Thyroid gland (tissue), 4 donors: ENCODE measurements around the gene NCKAP1. TPM values are rescaled to one million over a fixed set of nuclear protein-coding genes. Genes with fewer than 3 reads are reported as not detected.

Source experiments
- DNase-seq, 2 donors: peaks; one replicate each; pipeline ENCODE4 v3.0.0-alpha.2; 2019
- H3K27ac ChIP-seq, 3 donors: fragments of 200-600 bp; sonication (generic); 1 replicate in 2 of 3; 2 replicates in 1 of 3; pipeline ENCODE4 v1.5.1; 2016 to 2019; ENCODE audit warnings: mild to moderate bottlenecking in 1 of 3, moderate library complexity in 1 of 3
- H3K27me3 ChIP-seq: fragments of 200-600 bp; sonication (generic); one replicate; pipeline ENCODE4 v1.5.1; 2019
- H3K36me3 ChIP-seq, 2 donors: fragments of 200-600 bp; sonication (generic); one replicate each; pipeline ENCODE4 v1.5.1; 2016 to 2019
- H3K4me1 ChIP-seq, 2 donors: fragments of 200-600 bp; sonication (generic); one replicate each; pipeline ENCODE4 v1.5.1; 2017 to 2019
- H3K4me3 ChIP-seq, 3 donors: fragments of 200-600 bp; sonication (generic); replicated peaks in 1 of 3; 1 replicate in 2 of 3; 2 replicates in 1 of 3; pipeline ENCODE4 v1.5.1; 2016; ENCODE audit warnings: mild to moderate bottlenecking in 1 of 3
- H3K9me3 ChIP-seq: fragments of 200-600 bp; sonication (generic); one replicate; pipeline ENCODE4 v1.5.1; 2017
- CTCF ChIP-seq, 6 experiments: fragments of 200-600 bp in 3 of 6; fragments of 450-650 bp in 3 of 6; sonication (generic) in 3 of 6; IDR thresholded peaks; one replicate each; pipeline ENCODE4 v1.5.1; 2016 to 2019; ENCODE audit warnings: antibody characterized with exemption in 6 of 6, mild to moderate bottlenecking in 2 of 6, inconsistent platforms in 1 of 6, moderate library complexity in 1 of 6
- POLR2A ChIP-seq, 2 donors: fragments of 450-650 bp; IDR thresholded peaks; one replicate each; pipeline ENCODE4 v1.6.1; 2017; ENCODE audit warnings: antibody characterized with exemption in 2 of 2, mild to moderate bottlenecking in 2 of 2, moderate library complexity in 1 of 2
- WGBS, 2 donors: methylation state at CpG; one replicate each; pipeline ENCODE4 v1.1.5; 2017; 5-methylcytosine and 5-hydroxymethylcytosine counted together
- intact Hi-C: fragments of 100-400 bp; cut with DNase I; formaldehyde crosslinking; loops from one replicate; pipeline ENCODE4 v1.15.1; 2023
- total RNA-seq, 4 donors: library from RNA; depleted of rRNA; stranded (reverse); fragments of >200 nt; gene quantifications; one replicate each; pipeline ENCODE4 v1.2.3, GENCODE V29; 2016

The NCKAP1 gene
- total RNA-seq, 4 donors from 2014 or later: 139 to 214 (median 172) TPM

GRCh38 chr2:182890773-182891378 lies 147.4 kb downstream of the NCKAP1 start:
- Histone ChIP-seq H3K4me3 (no peak overlapping the region), H3K4me1 (no peaks in the 10 kb centered on the region), H3K9me3 (no peaks in the 10 kb centered on the region), H3K27ac (no peak overlapping the region), H3K36me3 (no peaks in the 10 kb centered on the region), H3K27me3 (no peaks in the 10 kb centered on the region)
- no peak for TF ChIP-seq CTCF (IDR thresholded peaks at IDR 0.05)
- TF ChIP-seq POLR2A (IDR thresholded peaks at IDR 0.05): no peak
- 74 to 78% methylated on average over 3 of the region's 3 CpGs for WGBS, 2 donors
- DNase-seq: no peak
- intact Hi-C loops: no loop called here

GRCh38 chr2:182890305-182890704 lies 148.0 kb downstream of the NCKAP1 start:
- intact Hi-C loops: no loop called here
- DNase-seq: no peak
- Histone ChIP-seq H3K27ac (no peak overlapping the region), H3K4me1 (no peaks in the 10 kb centered on the region), H3K9me3 (no peaks in the 10 kb centered on the region), H3K4me3 (no peak overlapping the region), H3K36me3 (no peaks in the 10 kb centered on the region), H3K27me3 (no peaks in the 10 kb centered on the region)
- no peak for TF ChIP-seq CTCF (IDR thresholded peaks at IDR 0.05)
- no peak for TF ChIP-seq POLR2A (IDR thresholded peaks at IDR 0.05)
- WGBS, 2 donors: 85 to 90% methylated on average over 7 of the region's 7 CpGs

- intact Hi-C loops: no loop called here
- no peaks in the 10 kb centered on the region for H3K9me3 ChIP-seq
- H3K27ac ChIP-seq: no peak overlapping the region
- TF ChIP-seq POLR2A (IDR thresholded peaks at IDR 0.05) (no peak), CTCF (IDR thresholded peaks at IDR 0.05) (no peak)
- no peaks in the 10 kb centered on the region for H3K27me3 ChIP-seq
- DNase-seq: no peak
- H3K4me3 ChIP-seq: no peak overlapping the region
- WGBS, 2 donors: 88 to 91% methylated on average over 4 of the region's 4 CpGs
- H3K4me1 ChIP-seq: no peaks in the 10 kb centered on the region
- H3K36me3 ChIP-seq: no peaks in the 10 kb centered on the region
These were observed 150.4 kb downstream of the NCKAP1 start for GRCh38 chr2:182887753-182888415.

GRCh38 chr2:182887093-182887492 lies 151.2 kb downstream of the NCKAP1 start:
- H3K36me3 ChIP-seq: no peaks in the 10 kb centered on the region
- H3K27ac ChIP-seq: no peak overlapping the region
- H3K4me1 ChIP-seq: no peaks in the 10 kb centered on the region
- TF ChIP-seq POLR2A (IDR thresholded peaks at IDR 0.05) (no peak), CTCF (IDR thresholded peaks at IDR 0.05) (no peak)
- no peaks in the 10 kb centered on the region for H3K9me3 ChIP-seq
- intact Hi-C loops: no loop called here
- H3K27me3 ChIP-seq: no peaks in the 10 kb centered on the region
- H3K4me3 ChIP-seq: no peak overlapping the region
- no peak for DNase-seq
- 74% methylated on average over 6 of the region's 6 CpGs for WGBS, 2 donors

- Histone ChIP-seq H3K27me3 (no peaks in the 10 kb centered on the region), H3K9me3 (no peaks in the 10 kb centered on the region), H3K4me1 (no peaks in the 10 kb centered on the region), H3K36me3 (no peaks in the 10 kb centered on the region), H3K4me3 (no peak overlapping the region), H3K27ac (no peak overlapping the region)
- intact Hi-C loops: no loop called here
- TF ChIP-seq CTCF (IDR thresholded peaks at IDR 0.05) (no peak), POLR2A (IDR thresholded peaks at IDR 0.05) (no peak)
- 96 to 98% methylated on average over 1 of the region's 1 CpG for whole genome bisulfite sequencing, 2 donors
- no peak for DNase-seq
These were observed 152.5 kb downstream of the NCKAP1 start for GRCh38 chr2:182885771-182886170.
